Left ventricle myocardium inferior (tissue), 1 donor: ENCODE measurements around the gene ATP6V0B. TPM values are rescaled to one million over a fixed set of nuclear protein-coding genes. Genes with fewer than 3 reads are reported as not detected.

Source experiments
- DNase-seq: peaks from one replicate; pipeline ENCODE4 v3.0.0-alpha.2; 2020
- H3K27ac ChIP-seq: fragments of 200-600 bp; replicated peaks from 2 replicates; pipeline ENCODE4 v1.8.0; 2021
- H3K27me3 ChIP-seq: fragments of 200-600 bp; 2 replicates; pipeline ENCODE4 v1.8.0; 2021; ENCODE audit warnings: low read depth
- H3K36me3 ChIP-seq: fragments of 200-600 bp; 2 replicates; pipeline ENCODE4 v1.8.0; 2021
- H3K4me1 ChIP-seq: fragments of 200-600 bp; 2 replicates; pipeline ENCODE4 v1.8.0; 2021
- H3K4me3 ChIP-seq: fragments of 200-600 bp; 2 replicates; pipeline ENCODE4 v1.8.0; 2021; ENCODE audit warnings: mild to moderate bottlenecking, moderate library complexity
- H3K9me3 ChIP-seq: fragments of 200-600 bp; replicated peaks from 2 replicates; pipeline ENCODE4 v1.8.0; 2021
- CTCF ChIP-seq: fragments of 200-600 bp; IDR thresholded peaks from 2 replicates; pipeline ENCODE4 v1.8.0; 2021; ENCODE audit warnings: antibody characterized with exemption, mild to moderate bottlenecking, borderline replicate concordance
- intact Hi-C: fragments of 100-400 bp; cut with micrococcal nuclease; formaldehyde crosslinking; loops from one replicate; pipeline ENCODE4 v1.11.0; 2022
- total RNA-seq: library from RNA; stranded (reverse); fragmentation: NEBNext Ultra II Directional; extraction: Animal tissue kit (Norgen Biotek cat#: 25700); gene quantifications from one replicate; pipeline ENCODE4 v1.2.1, GENCODE V29; 2021
- donor health status: DM: no; HTN: yes; CAD: no; lungs with severe emphysema.

ATP6V0B gene
- total RNA-seq, 1 donor from 2014 or later: 80.6 TPM

GRCh38 chr1:43936431-43937151, 38.2 kb upstream of the ATP6V0B start:
- TF ChIP-seq CTCF: no peak
- Histone ChIP-seq H3K27ac (no peak overlapping the region), H3K9me3 (no peaks in the 10 kb centered on the region), H3K4me3 (peak overlapping the region; percentile 62), H3K4me1 (peaks cover 48% of the 10 kb centered on the region), H3K27me3 (peaks cover 40% of the 10 kb centered on the region), H3K36me3 (no peaks in the 10 kb centered on the region)
- DNase-seq: peak; percentile 26
- intact Hi-C loops: loop anchor here (5.0 kb wide), 1 partner anchor 169 kb away; no protein-coding TSS in a partner anchor

- DNase-seq: no peak
- Histone ChIP-seq H3K4me1 (peaks cover 48% of the 10 kb centered on the region), H3K27ac (no peak overlapping the region), H3K9me3 (no peaks in the 10 kb centered on the region), H3K27me3 (peaks cover 40% of the 10 kb centered on the region), H3K36me3 (no peaks in the 10 kb centered on the region), H3K4me3 (no peak overlapping the region)
- TF ChIP-seq CTCF: no peak
- intact Hi-C loops: loop anchor here (5.0 kb wide), 1 partner anchor 170 kb away; no protein-coding TSS in a partner anchor
These were observed 37.4 kb upstream of the ATP6V0B start for GRCh38 chr1:43937179-43937865.

- H3K4me3 ChIP-seq: no peak overlapping the region
- peaks cover 43% of the 10 kb centered on the region for H3K4me1 ChIP-seq
- no peak for DNase-seq
- TF ChIP-seq CTCF: no peak
- H3K9me3 ChIP-seq: no peaks in the 10 kb centered on the region
- peaks cover 32% of the 10 kb centered on the region for H3K27me3 ChIP-seq
- H3K36me3 ChIP-seq: no peaks in the 10 kb centered on the region
- no peak overlapping the region for H3K27ac ChIP-seq
- intact Hi-C loops: loop anchor here (5.0 kb wide), 1 partner anchor 171 kb away; no protein-coding TSS in a partner anchor
These were observed 36.4 kb upstream of the ATP6V0B start for GRCh38 chr1:43938383-43938782.

GRCh38 chr1:43938892-43939587, 35.7 kb upstream of the ATP6V0B start:
- Histone ChIP-seq H3K27ac (no peak overlapping the region), H3K4me1 (peaks cover 36% of the 10 kb centered on the region), H3K9me3 (no peaks in the 10 kb centered on the region), H3K36me3 (no peaks in the 10 kb centered on the region), H3K27me3 (peaks cover 25% of the 10 kb centered on the region), H3K4me3 (no peak overlapping the region)
- intact Hi-C loops: loop anchor here (5.0 kb wide), 1 partner anchor 172 kb away; no protein-coding TSS in a partner anchor
- peak; percentile 44 for DNase-seq
- TF ChIP-seq CTCF: no peak

- no peaks in the 10 kb centered on the region for H3K36me3 ChIP-seq
- no peaks in the 10 kb centered on the region for H3K27me3 ChIP-seq
- no peak for TF ChIP-seq CTCF
- DNase-seq: no peak
- peaks cover 32% of the 10 kb centered on the region for H3K4me1 ChIP-seq
- no peak overlapping the region for H3K27ac ChIP-seq
- no peaks in the 10 kb centered on the region for H3K9me3 ChIP-seq
- no peak overlapping the region for H3K4me3 ChIP-seq
- intact Hi-C loops: no loop called here
These were observed 32.3 kb upstream of the ATP6V0B start for GRCh38 chr1:43942411-43942810.
